A172 (cell line): ENCODE results near the gene CHAC1. TPM values are rescaled to one million over a fixed set of nuclear protein-coding genes. Genes with fewer than 3 reads are reported as not detected.
A peak's percentile ranks its signal among the peaks of the same experiment; 100 is the strongest.

Experiments
- DNase-seq: peaks from one replicate; pipeline ENCODE4 v3.0.0-alpha.2; 2015; ENCODE audit warnings: low spot score
- total RNA-seq: library from RNA; depleted of rRNA; stranded (reverse); fragments of >200 nt; shearing (Covaris generic); gene quantifications from 2 replicates; pipeline ENCODE4 v1.2.3, GENCODE V29; 2014; rRNA removed

The CHAC1 gene
- total RNA-seq, 1 experiment from 2014 or later: 5.8 TPM

DNA sequence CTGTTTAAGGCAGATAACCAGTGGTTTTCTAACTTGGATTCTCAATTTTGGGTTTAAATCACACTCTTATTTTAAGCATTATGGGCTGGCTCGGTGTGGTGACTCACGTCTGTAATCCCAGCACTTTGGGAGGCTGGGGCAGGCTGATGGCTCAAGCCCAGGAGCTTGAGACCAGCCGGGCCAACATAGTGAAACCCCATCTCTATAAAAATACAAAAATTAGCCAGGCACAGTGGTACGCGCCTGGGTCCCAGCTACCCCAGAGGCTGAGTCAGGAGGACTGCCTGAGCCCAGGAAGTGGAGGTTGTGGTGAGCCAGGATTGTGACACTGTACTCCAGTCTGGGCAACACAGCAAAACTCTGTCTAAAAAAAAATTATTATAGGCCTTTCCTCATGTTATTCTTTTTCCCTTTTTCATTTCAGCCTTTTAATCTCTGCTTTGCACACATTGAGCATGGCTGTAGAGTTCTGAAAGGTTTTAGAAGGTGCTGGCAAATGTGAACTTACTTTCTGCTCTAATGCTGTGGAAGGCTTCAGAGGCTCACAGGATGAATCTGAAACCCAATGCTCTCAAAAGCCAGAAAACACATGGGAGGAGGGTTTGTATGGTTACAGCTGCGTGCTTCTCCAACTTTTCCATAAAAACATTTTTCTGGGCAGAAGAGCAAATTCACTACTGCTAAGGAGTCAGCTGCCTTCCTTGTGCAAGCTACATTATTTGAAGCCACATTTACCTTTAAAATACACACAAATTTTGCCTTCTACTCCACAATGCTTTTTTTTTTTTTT lies 32.5 kb downstream of the CHAC1 start:
- peak; percentile 58 for DNase-seq

GRCh38 chr15:40986820-40987219 lies 33.5 kb downstream of the CHAC1 start:
- no peak for DNase-seq

DNA sequence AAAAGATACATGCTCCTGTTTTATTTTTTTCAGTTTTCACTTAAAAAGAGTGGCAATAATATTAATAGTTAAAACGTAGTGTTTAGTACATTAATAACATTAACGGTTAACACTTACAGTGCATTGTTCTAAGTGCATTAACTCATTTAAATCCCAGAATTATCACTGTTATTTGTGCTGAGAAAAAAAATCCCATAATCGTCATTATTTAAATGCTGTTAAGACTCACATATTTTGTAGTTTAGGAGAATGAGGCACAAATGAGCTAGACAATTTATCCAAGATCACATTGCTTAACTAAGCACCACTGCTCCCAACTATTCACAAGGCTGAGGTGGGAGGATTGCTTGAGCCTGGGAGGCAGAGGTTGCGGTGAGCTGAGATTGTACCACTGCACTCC lies 34.9 kb downstream of the CHAC1 start:
- no peak for DNase-seq

DNA sequence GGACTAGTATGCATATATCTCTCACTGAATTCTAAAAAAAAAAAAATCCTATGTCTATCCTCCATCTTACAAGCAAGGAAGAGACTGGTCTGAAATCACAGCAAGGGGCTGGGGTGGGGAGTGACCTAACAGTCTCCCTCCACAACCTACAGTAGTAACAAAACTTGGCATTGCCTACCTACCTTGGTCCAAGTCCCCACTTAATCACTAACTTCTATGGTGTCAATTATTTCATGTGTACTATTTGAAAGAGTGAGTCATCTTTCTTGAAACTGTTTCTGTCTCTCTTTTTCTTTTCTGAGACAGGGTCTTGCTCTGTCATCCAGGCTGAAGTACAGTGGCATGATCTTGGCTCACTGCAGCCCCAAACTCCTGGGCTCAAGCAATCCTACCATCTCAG lies 36.8 kb downstream of the CHAC1 start:
- no peak for DNase-seq

- DNase-seq: no peak
These were observed 37.5 kb downstream of the CHAC1 start for GRCh38 chr15:40990789-40991188.

GRCh38 chr15:40991355-40991754 lies 38.1 kb downstream of the CHAC1 start:
- no peak for DNase-seq

GRCh38 chr15:40992241-40992741 lies 39.0 kb downstream of the CHAC1 start:
- DNase-seq: peak; percentile 42

DNA sequence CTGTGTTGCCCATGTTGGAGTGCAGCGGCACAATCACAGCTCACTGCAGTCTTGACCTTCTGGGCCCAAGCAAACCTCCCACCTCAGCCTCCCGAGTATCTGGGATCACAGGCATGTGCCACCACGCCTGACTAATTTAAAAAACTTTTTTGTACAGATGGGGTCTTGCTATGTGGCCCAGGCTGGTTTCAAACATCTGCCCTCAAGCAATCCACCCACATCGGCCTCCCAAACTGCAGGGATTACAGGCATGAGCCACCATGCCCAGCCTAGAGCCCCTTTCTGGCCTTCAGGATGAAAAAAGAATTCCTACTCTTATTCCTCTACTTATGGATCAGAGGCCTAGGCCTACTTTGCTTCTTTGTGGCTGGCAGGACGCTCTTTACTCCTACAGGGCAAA lies 39.6 kb downstream of the CHAC1 start:
- DNase-seq: no peak

DNA sequence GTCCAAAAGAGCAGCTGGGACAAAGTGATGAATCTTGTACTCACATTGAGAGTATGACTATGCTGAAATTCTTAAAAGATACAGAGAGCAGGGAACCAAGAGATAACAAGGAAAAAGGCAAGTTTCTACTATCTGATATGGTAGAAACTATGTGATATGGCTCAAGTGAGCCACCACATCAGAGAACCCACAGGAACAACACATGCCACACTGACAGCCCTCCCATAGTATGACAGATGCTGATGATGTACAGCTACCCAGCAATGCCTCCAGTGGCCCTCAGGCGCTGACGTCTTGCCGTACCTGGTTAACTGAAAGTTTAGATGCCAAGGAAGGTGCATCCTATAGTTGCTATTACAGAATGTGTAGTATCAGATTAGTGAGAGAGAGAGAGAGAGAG lies 42.4 kb downstream of the CHAC1 start:
- no peak for DNase-seq

- peak; percentile 58 for DNase-seq
These were observed 45.9 kb downstream of the CHAC1 start for GRCh38 chr15:40999190-40999589.

GRCh38 chr15:41001524-41002214 lies 48.4 kb downstream of the CHAC1 start:
- DNase-seq: no peak

- DNase-seq: no peak
These were observed 51.2 kb downstream of the CHAC1 start for GRCh38 chr15:41004490-41004889.

Other genes starting within 250 kb of the CHAC1 start
- 19.3 and 20.2 TPM in 2 replicates for gene RMDN3, start 198.2 kb upstream of the CHAC1 start, total RNA-seq
- 1.6 TPM in 1 of 2 replicates, not detected in the other for gene GCHFR, start 189.4 kb upstream of the CHAC1 start, total RNA-seq
- gene C15orf62, start 183.5 kb upstream of the CHAC1 start, total RNA-seq: 0.09 and 0.31 TPM in 2 replicates
- 24.6 and 36.2 TPM in 2 replicates for gene ZFYVE19, start 146.4 kb upstream of the CHAC1 start, total RNA-seq
- 36.8 and 63.8 TPM in 2 replicates for gene DNAJC17, start 146.0 kb upstream of the CHAC1 start, total RNA-seq
- gene PPP1R14D, start 124.8 kb upstream of the CHAC1 start, total RNA-seq: not detected in 2 replicates
- gene SPINT1, start 109.4 kb upstream of the CHAC1 start, total RNA-seq: 0.22 and 1.3 TPM in 2 replicates
- 0.22 and 1.4 TPM in 2 replicates for gene RHOV, start 79.2 kb upstream of the CHAC1 start, total RNA-seq
- 39.7 and 41.7 TPM in 2 replicates for gene VPS18, start 59.0 kb upstream of the CHAC1 start, total RNA-seq
- gene DLL4, start 24.1 kb upstream of the CHAC1 start, total RNA-seq: not detected in 2 replicates
- gene INO80, start 162.8 kb downstream of the CHAC1 start, total RNA-seq: 13.1 and 14.9 TPM in 2 replicates